Liver (tissue), 9 donors: Measurements from ENCODE around the gene DCDC2B. TPM values are rescaled to one million over a fixed set of nuclear protein-coding genes. Genes with fewer than 3 reads are reported as not detected.

ENCODE experiments used
- DNase-seq: peaks from one replicate; pipeline ENCODE4 v3.0.0-alpha.2; 2017; ENCODE audit warnings: low spot score
- H3K27ac ChIP-seq, 2 donors: one replicate each; pipeline ENCODE4 v1.7.0; 2013; ENCODE audit warnings: inconsistent platforms in 2 of 2, low read length in 2 of 2, control low read depth in 1 of 2, low read depth in 1 of 2, mild to moderate bottlenecking in 1 of 2
- H3K27me3 ChIP-seq, 4 donors: one replicate each; pipeline versions ENCODE4 v1.6.1 to v1.7.0; 2013; ENCODE audit warnings: low read length in 3 of 4, inconsistent platforms in 1 of 4, mild to moderate bottlenecking in 1 of 4, moderate library complexity in 1 of 4; ENCODE audit not compliant: control insufficient read depth in 4 of 4, insufficient read depth in 4 of 4
- H3K36me3 ChIP-seq, 4 donors: one replicate each; pipeline versions ENCODE4 v1.6.1 to v1.7.0; 2013; ENCODE audit warnings: low read length in 3 of 4, mild to moderate bottlenecking in 3 of 4, low read depth in 1 of 4, moderate library complexity in 1 of 4; ENCODE audit not compliant: control insufficient read depth in 4 of 4, insufficient read depth in 3 of 4
- H3K4me1 ChIP-seq, 4 donors: one replicate each; pipeline versions ENCODE4 v1.6.1 to v1.7.0; 2013; ENCODE audit warnings: low read length in 3 of 4, mild to moderate bottlenecking in 3 of 4, moderate library complexity in 1 of 4; ENCODE audit not compliant: control insufficient read depth in 4 of 4, insufficient read depth in 4 of 4
- H3K4me3 ChIP-seq, 3 donors: one replicate each; pipeline versions ENCODE4 v1.6.1 to v1.7.0; 2013; ENCODE audit warnings: low read length in 3 of 3, control low read depth in 1 of 3, low read depth in 1 of 3, mild to moderate bottlenecking in 1 of 3
- H3K9ac ChIP-seq, 2 donors: one replicate each; pipeline ENCODE4 v1.7.0; 2013; ENCODE audit warnings: low read length in 2 of 2, mild to moderate bottlenecking in 2 of 2, moderate library complexity in 2 of 2, control low read depth in 1 of 2, low read depth in 1 of 2
- H3K9me3 ChIP-seq, 4 donors: one replicate each; pipeline versions ENCODE4 v1.6.1 to v1.7.0; 2013; ENCODE audit warnings: low read length in 3 of 4; ENCODE audit not compliant: control insufficient read depth in 4 of 4
- EGR1 ChIP-seq, 2 donors: IDR thresholded peaks; 2 replicates each; pipeline ENCODE4 v1.6.1; 2016 to 2018; ENCODE audit warnings: antibody characterized with exemption in 2 of 2, low read depth in 2 of 2
- FOXA1 ChIP-seq: IDR thresholded peaks from 2 replicates; pipeline ENCODE4 v1.6.1; 2016; ENCODE audit warnings: antibody characterized with exemption
- FOXA2 ChIP-seq: IDR thresholded peaks from 2 replicates; pipeline ENCODE4 v1.6.1; 2016; ENCODE audit warnings: antibody characterized with exemption
- GABPA ChIP-seq, 2 donors: IDR thresholded peaks in 1 of 2; conservative IDR thresholded peaks in 1 of 2; 2 replicates each; pipeline ENCODE4 v1.6.1; 2016; ENCODE audit warnings: antibody characterized with exemption in 2 of 2, mild to moderate bottlenecking in 1 of 2, moderate library complexity in 1 of 2
- HNF4A ChIP-seq, 2 donors: conservative IDR thresholded peaks; 2 replicates each; pipeline ENCODE4 v1.6.1; 2016; ENCODE audit warnings: antibody characterized with exemption in 2 of 2, mild to moderate bottlenecking in 2 of 2
- HNF4G ChIP-seq: IDR thresholded peaks from 2 replicates; pipeline ENCODE4 v1.6.1; 2016; ENCODE audit warnings: antibody characterized with exemption
- JUND ChIP-seq, 2 donors: IDR thresholded peaks; 2 replicates each; pipeline ENCODE4 v1.6.1; 2016; ENCODE audit warnings: antibody characterized with exemption in 2 of 2
- NR2F2 ChIP-seq: IDR thresholded peaks from 2 replicates; pipeline ENCODE4 v1.6.1; 2016; ENCODE audit warnings: antibody characterized with exemption
- RAD21 ChIP-seq, 2 donors: IDR thresholded peaks; 2 replicates each; pipeline ENCODE4 v1.6.1; 2016; ENCODE audit warnings: antibody characterized with exemption in 2 of 2, mild to moderate bottlenecking in 2 of 2
- RXRA ChIP-seq, 2 donors: IDR thresholded peaks; 2 replicates each; pipeline ENCODE4 v1.6.1; 2017 to 2018; ENCODE audit warnings: antibody characterized with exemption in 2 of 2, mild to moderate bottlenecking in 1 of 2
- SP1 ChIP-seq: IDR thresholded peaks from 2 replicates; pipeline ENCODE4 v1.6.1; 2018; ENCODE audit warnings: antibody characterized with exemption, mild to moderate bottlenecking
- TAF1 ChIP-seq: conservative IDR thresholded peaks from 2 replicates; pipeline ENCODE4 v1.6.1; 2016; ENCODE audit warnings: antibody characterized with exemption, mild to moderate bottlenecking
- YY1 ChIP-seq: IDR thresholded peaks from 2 replicates; pipeline ENCODE4 v1.6.1; 2016; ENCODE audit warnings: antibody characterized with exemption, mild to moderate bottlenecking
- WGBS: extraction: QIAGEN DNeasy Blood & Tissue Kit; methylation state at CpG from one replicate; pipeline ENCODE4 v1.1.7; 2013; 5-methylcytosine and 5-hydroxymethylcytosine counted together
- polyA plus RNA-seq, 2 donors: library from polyadenylated mRNA; stranded (reverse) in 1 of 2; unstranded in 1 of 2; fragments of 200-250 nt in 1 of 2; fragments of >200 nt in 1 of 2; fragmentation: Nextera tagmentation in 1 of 2; extraction: Ambion mirVana in 1 of 2; gene quantifications; one replicate each; pipeline versions ENCODE4 v1.2.1 to v1.2.3, GENCODE V29; 2013 to 2015
- total RNA-seq, 2 donors: library from RNA; depleted of rRNA; stranded (reverse); fragments of >200 nt; gene quantifications; one replicate each; pipeline ENCODE4 v1.2.3, GENCODE V29; 2014
- TF ChIP-seq, protein P1 (sequence below): fragments of 150-350 bp; IDR thresholded peaks from 2 replicates; pipeline ENCODE4 v1.5.1; 2017; ENCODE audit warnings: improper control_type of control experiment, low read depth, low read length; ENCODE audit not compliant: missing input control
- TF ChIP-seq, protein P2 (sequence below): IDR thresholded peaks from 2 replicates; pipeline ENCODE4 v1.6.1; 2016; ENCODE audit warnings: antibody characterized with exemption, mild to moderate bottlenecking
- TF ChIP-seq, protein P3 (sequence below): IDR thresholded peaks from 2 replicates; pipeline ENCODE4 v1.6.1; 2016; ENCODE audit warnings: antibody characterized with exemption
- TF ChIP-seq, protein P4 (sequence below): IDR thresholded peaks from 2 replicates; pipeline ENCODE4 v1.6.1; 2016; ENCODE audit warnings: antibody characterized with exemption
- TF ChIP-seq, protein P5 (sequence below): IDR thresholded peaks from 2 replicates; pipeline ENCODE4 v1.6.1; 2016; ENCODE audit warnings: antibody characterized with exemption
- donor health status: healthy.
- donor health status: healthy.
- donor health status: healthy.
- donor health status: healthy.
- donor health status: healthy.

The DCDC2B gene
- total and polyA plus RNA-seq, 4 donors = 0.08 TPM; not detected in 3

DNA sequence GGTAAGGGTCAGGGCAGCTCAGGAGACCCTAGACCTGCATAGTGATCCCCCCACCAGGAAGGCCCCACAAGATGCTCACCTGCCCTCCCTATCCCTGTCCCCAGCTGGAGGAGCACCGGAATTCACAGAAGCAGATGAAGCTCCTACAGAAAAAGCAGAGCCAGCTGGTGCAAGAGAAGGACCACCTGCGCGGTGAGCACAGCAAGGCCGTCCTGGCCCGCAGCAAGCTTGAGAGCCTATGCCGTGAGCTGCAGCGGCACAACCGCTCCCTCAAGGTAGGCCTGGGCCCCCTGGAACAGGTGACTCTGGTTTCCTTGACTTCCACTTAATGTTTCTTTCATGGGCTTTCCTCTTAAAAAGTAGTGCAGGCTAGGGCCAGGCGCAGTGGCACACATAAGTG is 21.0 kb upstream of the DCDC2B start:
- DNase-seq = no peak
- no peaks in the 10 kb centered on the region for H3K27me3 ChIP-seq
- no peak overlapping the region for H3K27ac ChIP-seq
- H3K9me3 ChIP-seq = no peaks in the 10 kb centered on the region
- TF ChIP-seq GABPA (IDR thresholded peaks at IDR 0.05 in 1 of 2, conservative IDR thresholded peaks at IDR 0.05 in 1 of 2) (no peak), RXRA (IDR thresholded peaks at IDR 0.05) (no peak), TAF1 (no peak), HNF4G (no peak), JUND (IDR thresholded peaks at IDR 0.05) (no peak), RAD21 (IDR thresholded peaks at IDR 0.05) (no peak), FOXA1 (no peak), YY1 (no peak), NR2F2 (no peak), FOXA2 (no peak)
- TF ChIP-seq, protein P1, sequence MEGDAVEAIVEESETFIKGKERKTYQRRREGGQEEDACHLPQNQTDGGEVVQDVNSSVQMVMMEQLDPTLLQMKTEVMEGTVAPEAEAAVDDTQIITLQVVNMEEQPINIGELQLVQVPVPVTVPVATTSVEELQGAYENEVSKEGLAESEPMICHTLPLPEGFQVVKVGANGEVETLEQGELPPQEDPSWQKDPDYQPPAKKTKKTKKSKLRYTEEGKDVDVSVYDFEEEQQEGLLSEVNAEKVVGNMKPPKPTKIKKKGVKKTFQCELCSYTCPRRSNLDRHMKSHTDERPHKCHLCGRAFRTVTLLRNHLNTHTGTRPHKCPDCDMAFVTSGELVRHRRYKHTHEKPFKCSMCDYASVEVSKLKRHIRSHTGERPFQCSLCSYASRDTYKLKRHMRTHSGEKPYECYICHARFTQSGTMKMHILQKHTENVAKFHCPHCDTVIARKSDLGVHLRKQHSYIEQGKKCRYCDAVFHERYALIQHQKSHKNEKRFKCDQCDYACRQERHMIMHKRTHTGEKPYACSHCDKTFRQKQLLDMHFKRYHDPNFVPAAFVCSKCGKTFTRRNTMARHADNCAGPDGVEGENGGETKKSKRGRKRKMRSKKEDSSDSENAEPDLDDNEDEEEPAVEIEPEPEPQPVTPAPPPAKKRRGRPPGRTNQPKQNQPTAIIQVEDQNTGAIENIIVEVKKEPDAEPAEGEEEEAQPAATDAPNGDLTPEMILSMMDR = no peak
- peaks cover 0 to 3% (median 1%) of the 10 kb centered on the region in 4 donors for H3K4me1 ChIP-seq
- H3K9ac ChIP-seq = no peak overlapping the region
- H3K4me3 ChIP-seq = no peak overlapping the region
- peaks cover 27 to 75% (median 68%) of the 10 kb centered on the region in 4 donors for H3K36me3 ChIP-seq
- WGBS = 99% methylated on average over 9 of the region's 9 CpGs

DNA sequence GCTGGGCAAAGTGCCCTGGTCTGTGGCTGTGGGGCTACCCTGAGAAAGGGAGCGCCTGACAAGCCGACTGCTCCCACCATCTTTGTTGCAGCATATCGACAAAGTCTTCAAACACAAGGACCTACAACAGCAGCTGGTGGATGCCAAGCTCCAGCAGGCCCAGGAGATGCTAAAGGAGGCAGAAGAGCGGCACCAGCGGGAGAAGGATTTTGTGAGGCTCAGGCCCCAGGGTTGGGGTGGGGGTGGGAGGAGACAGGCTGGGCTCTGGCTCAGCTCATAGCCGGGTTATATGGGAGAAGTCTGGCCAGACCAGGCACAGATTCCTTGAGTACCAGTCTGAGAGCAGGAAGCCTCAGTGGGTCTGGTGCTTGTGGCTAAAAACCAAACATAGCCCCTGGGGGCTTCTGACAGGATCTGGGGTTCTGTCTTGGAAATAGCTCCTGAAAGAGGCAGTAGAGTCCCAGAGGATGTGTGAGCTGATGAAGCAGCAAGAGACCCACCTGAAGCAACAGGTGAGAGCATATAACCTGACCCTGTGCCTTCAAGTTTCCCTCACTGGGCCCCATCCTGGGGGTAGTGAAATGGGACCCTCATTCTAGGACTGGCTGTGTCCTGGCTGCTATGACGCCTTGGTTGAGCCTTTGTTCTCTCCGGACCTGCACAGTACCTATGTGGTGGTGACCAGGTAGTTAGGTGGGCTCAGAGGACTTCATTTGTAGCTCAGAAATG is 16.5 kb upstream of the DCDC2B start:
- H3K9ac ChIP-seq = no peak overlapping the region
- no peak overlapping the region for H3K27ac ChIP-seq
- no peak for DNase-seq
- 96% methylated on average over 8 of the region's 8 CpGs for WGBS
- no peaks in the 10 kb centered on the region for H3K9me3 ChIP-seq
- TF ChIP-seq RAD21 (IDR thresholded peaks at IDR 0.05) = no peak
- no peak for TF ChIP-seq NR2F2
- no peak for TF ChIP-seq HNF4G
- no peak for TF ChIP-seq FOXA2
- TF ChIP-seq FOXA1 = no peak
- no peak for TF ChIP-seq EGR1 (IDR thresholded peaks at IDR 0.05; ENCODE audit: low read depth in 2 of 2)
- no peak for TF ChIP-seq SP1
- no peak for TF ChIP-seq RXRA (IDR thresholded peaks at IDR 0.05)
- TF ChIP-seq, protein P2, sequence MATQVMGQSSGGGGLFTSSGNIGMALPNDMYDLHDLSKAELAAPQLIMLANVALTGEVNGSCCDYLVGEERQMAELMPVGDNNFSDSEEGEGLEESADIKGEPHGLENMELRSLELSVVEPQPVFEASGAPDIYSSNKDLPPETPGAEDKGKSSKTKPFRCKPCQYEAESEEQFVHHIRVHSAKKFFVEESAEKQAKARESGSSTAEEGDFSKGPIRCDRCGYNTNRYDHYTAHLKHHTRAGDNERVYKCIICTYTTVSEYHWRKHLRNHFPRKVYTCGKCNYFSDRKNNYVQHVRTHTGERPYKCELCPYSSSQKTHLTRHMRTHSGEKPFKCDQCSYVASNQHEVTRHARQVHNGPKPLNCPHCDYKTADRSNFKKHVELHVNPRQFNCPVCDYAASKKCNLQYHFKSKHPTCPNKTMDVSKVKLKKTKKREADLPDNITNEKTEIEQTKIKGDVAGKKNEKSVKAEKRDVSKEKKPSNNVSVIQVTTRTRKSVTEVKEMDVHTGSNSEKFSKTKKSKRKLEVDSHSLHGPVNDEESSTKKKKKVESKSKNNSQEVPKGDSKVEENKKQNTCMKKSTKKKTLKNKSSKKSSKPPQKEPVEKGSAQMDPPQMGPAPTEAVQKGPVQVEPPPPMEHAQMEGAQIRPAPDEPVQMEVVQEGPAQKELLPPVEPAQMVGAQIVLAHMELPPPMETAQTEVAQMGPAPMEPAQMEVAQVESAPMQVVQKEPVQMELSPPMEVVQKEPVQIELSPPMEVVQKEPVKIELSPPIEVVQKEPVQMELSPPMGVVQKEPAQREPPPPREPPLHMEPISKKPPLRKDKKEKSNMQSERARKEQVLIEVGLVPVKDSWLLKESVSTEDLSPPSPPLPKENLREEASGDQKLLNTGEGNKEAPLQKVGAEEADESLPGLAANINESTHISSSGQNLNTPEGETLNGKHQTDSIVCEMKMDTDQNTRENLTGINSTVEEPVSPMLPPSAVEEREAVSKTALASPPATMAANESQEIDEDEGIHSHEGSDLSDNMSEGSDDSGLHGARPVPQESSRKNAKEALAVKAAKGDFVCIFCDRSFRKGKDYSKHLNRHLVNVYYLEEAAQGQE = no peak
- TF ChIP-seq, protein P3, sequence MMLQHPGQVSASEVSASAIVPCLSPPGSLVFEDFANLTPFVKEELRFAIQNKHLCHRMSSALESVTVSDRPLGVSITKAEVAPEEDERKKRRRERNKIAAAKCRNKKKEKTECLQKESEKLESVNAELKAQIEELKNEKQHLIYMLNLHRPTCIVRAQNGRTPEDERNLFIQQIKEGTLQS = no peak
- TF ChIP-seq JUND (IDR thresholded peaks at IDR 0.05) = no peak
- no peak for TF ChIP-seq TAF1
- no peak for TF ChIP-seq YY1
- no peak for TF ChIP-seq HNF4A (conservative IDR thresholded peaks at IDR 0.05)
- TF ChIP-seq, protein P4, sequence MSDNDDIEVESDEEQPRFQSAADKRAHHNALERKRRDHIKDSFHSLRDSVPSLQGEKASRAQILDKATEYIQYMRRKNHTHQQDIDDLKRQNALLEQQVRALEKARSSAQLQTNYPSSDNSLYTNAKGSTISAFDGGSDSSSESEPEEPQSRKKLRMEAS = no peak
- TF ChIP-seq, protein P5, sequence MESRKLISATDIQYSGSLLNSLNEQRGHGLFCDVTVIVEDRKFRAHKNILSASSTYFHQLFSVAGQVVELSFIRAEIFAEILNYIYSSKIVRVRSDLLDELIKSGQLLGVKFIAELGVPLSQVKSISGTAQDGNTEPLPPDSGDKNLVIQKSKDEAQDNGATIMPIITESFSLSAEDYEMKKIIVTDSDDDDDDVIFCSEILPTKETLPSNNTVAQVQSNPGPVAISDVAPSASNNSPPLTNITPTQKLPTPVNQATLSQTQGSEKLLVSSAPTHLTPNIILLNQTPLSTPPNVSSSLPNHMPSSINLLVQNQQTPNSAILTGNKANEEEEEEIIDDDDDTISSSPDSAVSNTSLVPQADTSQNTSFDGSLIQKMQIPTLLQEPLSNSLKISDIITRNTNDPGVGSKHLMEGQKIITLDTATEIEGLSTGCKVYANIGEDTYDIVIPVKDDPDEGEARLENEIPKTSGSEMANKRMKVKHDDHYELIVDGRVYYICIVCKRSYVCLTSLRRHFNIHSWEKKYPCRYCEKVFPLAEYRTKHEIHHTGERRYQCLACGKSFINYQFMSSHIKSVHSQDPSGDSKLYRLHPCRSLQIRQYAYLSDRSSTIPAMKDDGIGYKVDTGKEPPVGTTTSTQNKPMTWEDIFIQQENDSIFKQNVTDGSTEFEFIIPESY = no peak
- TF ChIP-seq, protein P1 = no peak
- no peak overlapping the region for H3K4me3 ChIP-seq
- H3K4me1 ChIP-seq = peaks cover 0 to 3% (median 0%) of the 10 kb centered on the region in 4 donors
- H3K27me3 ChIP-seq = no peaks in the 10 kb centered on the region
- peaks cover 36 to 95% (median 81%) of the 10 kb centered on the region in 4 donors for H3K36me3 ChIP-seq
